Measurements from ENCODE around the gene PDZD2. TPM values are rescaled to one million over a fixed set of nuclear protein-coding genes. Genes with fewer than 3 reads are reported as not detected.
A peak's percentile ranks its signal among the peaks of the same experiment; 100 is the strongest.

Gene PDZD2
- total RNA-seq: 10 to 100 TPM in 1 of 2 donors, 1 to 10 TPM in 1; 6.6 to 14.6 TPM
- polyA plus RNA-seq (2013, experiment 1 of 2): 0.96 TPM
- polyA plus RNA-seq (2013, experiment 2 of 2): 0.75 TPM
- long read RNA-seq, experiment 1, partial matches to known transcripts: 2 of 3 reads
- long read RNA-seq, experiment 1, other reads (novel, unspliced or antisense): 1 of 3 reads
- long read RNA-seq, experiment 2, partial matches to known transcripts: 1 of 5 reads
- long read RNA-seq, experiment 2, other reads (novel, unspliced or antisense): 4 of 5 reads
- long read RNA-seq, experiment 3, partial matches to known transcripts: 7 of 9 reads
- long read RNA-seq, experiment 3, other reads (novel, unspliced or antisense): 2 of 9 reads
- long read RNA-seq, experiment 4: 0 reads

DNA sequence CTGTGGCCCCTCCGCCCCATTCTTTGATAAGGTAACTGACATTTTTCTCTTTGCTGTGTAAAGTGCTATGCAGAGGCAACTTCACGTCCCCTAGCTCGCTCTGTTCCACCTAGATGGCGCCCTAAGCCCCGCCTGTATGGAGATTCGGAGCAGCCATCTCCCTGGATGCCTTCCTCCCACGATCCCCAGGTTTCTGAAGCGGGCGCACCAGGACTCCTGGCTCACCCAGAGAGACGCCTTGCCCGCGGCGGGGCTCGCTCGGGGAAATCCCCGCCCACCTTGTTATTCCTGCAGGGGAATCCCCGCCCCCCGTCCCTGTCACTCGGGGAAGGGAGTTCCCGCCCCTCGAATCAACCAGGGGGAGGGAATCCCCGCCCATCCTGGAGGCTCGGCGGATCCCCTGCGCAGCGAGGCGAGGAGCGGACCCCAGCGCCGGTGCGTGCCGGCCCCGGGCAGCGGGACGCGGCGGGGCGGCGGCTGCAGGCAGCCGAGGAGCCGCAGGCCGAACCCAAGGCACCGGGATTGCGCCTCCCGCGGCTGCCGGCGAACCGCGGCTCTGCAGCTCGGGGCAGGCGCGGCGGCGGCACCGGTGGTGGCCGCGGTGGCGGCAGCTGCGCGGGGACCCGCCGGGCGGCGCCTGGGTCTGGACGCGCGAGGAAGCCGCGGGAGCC, at the start of gene PDZD2:
TSS of gene PDZD2 (plus strand) at position 384 of the 671 bp plus-strand sequence.
- H3K9ac ChIP-seq (ENCODE audit: extremely low read depth, low read length, poor library complexity, severe bottlenecking): peak within 1 kb of the TSS; percentile 52
- H3K27ac ChIP-seq (ENCODE audit: low read depth, low read length): no peak within 1 kb of the TSS

DNA sequence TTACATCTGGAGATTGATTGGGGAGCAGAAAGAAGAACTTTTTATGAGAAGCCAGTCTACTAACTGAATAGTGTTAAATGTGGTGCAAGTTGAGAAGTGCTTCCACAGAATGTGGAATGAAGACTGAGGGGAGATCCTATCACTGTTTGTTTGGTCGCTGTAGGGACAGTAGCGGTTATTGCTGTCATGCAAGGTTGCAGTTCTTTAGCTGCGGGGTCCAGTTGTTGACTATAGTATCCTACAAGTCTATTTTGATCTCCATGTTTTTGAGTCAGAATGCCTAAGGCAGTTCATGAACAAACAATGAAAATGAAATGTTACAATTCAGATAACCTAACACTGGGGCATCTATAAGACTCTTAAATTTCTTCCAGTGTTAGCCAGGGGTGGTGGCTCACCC, 45.3 kb upstream of the PDZD2 start:
- Mint-ChIP-seq H3K36me3 (ENCODE audit: low read depth) (no peaks in the 10 kb centered on the region), H3K27me3 (ENCODE audit: insufficient read depth) (no peaks in the 10 kb centered on the region), H3K27ac (no peak overlapping the region), H3K4me1 (peaks cover 2% of the 10 kb centered on the region), H3K4me3 (no peak overlapping the region), H3K9me3 (no peaks in the 10 kb centered on the region)
- DNase-seq: no peak
- no peaks in the 10 kb centered on the region for H3K36me3 ChIP-seq (ENCODE audit: control insufficient read depth, insufficient read depth, low read length)
- H3K27me3 ChIP-seq (ENCODE audit: control insufficient read depth, insufficient read depth, low read length, poor library complexity, severe bottlenecking): no peaks in the 10 kb centered on the region
- TF ChIP-seq, protein P1, sequence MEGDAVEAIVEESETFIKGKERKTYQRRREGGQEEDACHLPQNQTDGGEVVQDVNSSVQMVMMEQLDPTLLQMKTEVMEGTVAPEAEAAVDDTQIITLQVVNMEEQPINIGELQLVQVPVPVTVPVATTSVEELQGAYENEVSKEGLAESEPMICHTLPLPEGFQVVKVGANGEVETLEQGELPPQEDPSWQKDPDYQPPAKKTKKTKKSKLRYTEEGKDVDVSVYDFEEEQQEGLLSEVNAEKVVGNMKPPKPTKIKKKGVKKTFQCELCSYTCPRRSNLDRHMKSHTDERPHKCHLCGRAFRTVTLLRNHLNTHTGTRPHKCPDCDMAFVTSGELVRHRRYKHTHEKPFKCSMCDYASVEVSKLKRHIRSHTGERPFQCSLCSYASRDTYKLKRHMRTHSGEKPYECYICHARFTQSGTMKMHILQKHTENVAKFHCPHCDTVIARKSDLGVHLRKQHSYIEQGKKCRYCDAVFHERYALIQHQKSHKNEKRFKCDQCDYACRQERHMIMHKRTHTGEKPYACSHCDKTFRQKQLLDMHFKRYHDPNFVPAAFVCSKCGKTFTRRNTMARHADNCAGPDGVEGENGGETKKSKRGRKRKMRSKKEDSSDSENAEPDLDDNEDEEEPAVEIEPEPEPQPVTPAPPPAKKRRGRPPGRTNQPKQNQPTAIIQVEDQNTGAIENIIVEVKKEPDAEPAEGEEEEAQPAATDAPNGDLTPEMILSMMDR (conservative IDR thresholded peaks at IDR 0.05): no peak
- 96 to 100% methylated on average over 3 of the region's 3 CpGs for WGBS, 2 experiments (ENCODE audit: insufficient coverage in 1 of 2, insufficient read length in 1 of 2)
- H3K9ac ChIP-seq (ENCODE audit: extremely low read depth, low read length, poor library complexity, severe bottlenecking): no peak overlapping the region
- no peaks in the 10 kb centered on the region for H3K9me3 ChIP-seq (ENCODE audit: control insufficient read depth, low read length)
- no peak overlapping the region for H3K27ac ChIP-seq (ENCODE audit: low read depth, low read length)
- H3K4me1 ChIP-seq (ENCODE audit: control insufficient read depth, insufficient read depth, low read length): no peaks in the 10 kb centered on the region
- no peak overlapping the region for H3K4me3 ChIP-seq (ENCODE audit: low read length)

More for the DNA sequence above, at the start of gene PDZD2:
- Mint-ChIP-seq H3K27me3 (ENCODE audit: insufficient read depth) (no peaks in the 10 kb centered on the region), H3K27ac (peak within 1 kb of the TSS; percentile 78), H3K36me3 (ENCODE audit: low read depth) (no peaks in the 10 kb centered on the region), H3K4me3 (peak within 1 kb of the TSS; percentile 72), H3K4me1 (peaks cover 38% of the 10 kb centered on the region), H3K9me3 (no peaks in the 10 kb centered on the region)
- H3K27me3 ChIP-seq (ENCODE audit: control insufficient read depth, insufficient read depth, low read length, poor library complexity, severe bottlenecking): peaks cover 25% of the 10 kb centered on the region
- WGBS, 2 experiments (ENCODE audit: insufficient coverage in 1 of 2, insufficient read length in 1 of 2): 0 to 4% methylated on average over 5 to 70 of the region's 70 CpGs
- H3K9me3 ChIP-seq (ENCODE audit: control insufficient read depth, low read length): no peaks in the 10 kb centered on the region
- peaks cover 6% of the 10 kb centered on the region for H3K4me1 ChIP-seq (ENCODE audit: control insufficient read depth, insufficient read depth, low read length)
- H3K4me3 ChIP-seq (ENCODE audit: low read length): peak within 1 kb of the TSS; percentile 85
- DNase-seq: peak; percentile 92
- TF ChIP-seq, protein P1 (conservative IDR thresholded peaks at IDR 0.05): peak; percentile 52
- no peaks in the 10 kb centered on the region for H3K36me3 ChIP-seq (ENCODE audit: control insufficient read depth, insufficient read depth, low read length)

DNA sequence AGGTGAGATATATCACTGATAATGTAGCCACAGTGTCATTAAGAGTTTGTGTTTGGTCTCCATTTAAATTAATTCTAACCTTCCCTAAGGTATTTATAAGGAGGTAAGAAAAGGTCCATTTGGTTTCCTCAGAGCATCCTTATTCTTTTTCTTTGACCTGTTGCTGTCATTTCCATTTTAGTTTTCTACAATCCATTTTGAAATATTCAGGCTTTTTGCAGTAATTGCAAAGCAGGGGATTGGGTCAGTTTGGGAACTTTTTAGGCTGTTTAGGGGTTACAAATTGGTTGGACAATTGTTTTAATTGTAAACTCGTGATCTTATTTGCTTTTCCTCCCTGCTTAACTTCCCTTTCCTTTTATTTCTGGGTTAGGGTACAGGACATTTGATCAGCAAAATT, 42.6 kb upstream of the PDZD2 start:
- WGBS, 2 experiments (ENCODE audit: insufficient coverage in 1 of 2, insufficient read length in 1 of 2): 100% methylated on average over 1 of the region's 1 CpG; no CpG with 5 or more reads in 1 of the 2 experiments
- no peaks in the 10 kb centered on the region for H3K4me1 ChIP-seq (ENCODE audit: control insufficient read depth, insufficient read depth, low read length)
- no peak for DNase-seq
- Mint-ChIP-seq H3K27me3 (ENCODE audit: insufficient read depth) (no peaks in the 10 kb centered on the region), H3K27ac (no peak overlapping the region), H3K36me3 (ENCODE audit: low read depth) (no peaks in the 10 kb centered on the region), H3K4me3 (no peak overlapping the region), H3K4me1 (peaks cover 7% of the 10 kb centered on the region), H3K9me3 (no peaks in the 10 kb centered on the region)
- no peak overlapping the region for H3K4me3 ChIP-seq (ENCODE audit: low read length)
- H3K27ac ChIP-seq (ENCODE audit: low read depth, low read length): no peak overlapping the region
- TF ChIP-seq, protein P1 (conservative IDR thresholded peaks at IDR 0.05): no peak
- no peaks in the 10 kb centered on the region for H3K27me3 ChIP-seq (ENCODE audit: control insufficient read depth, insufficient read depth, low read length, poor library complexity, severe bottlenecking)
- no peak overlapping the region for H3K9ac ChIP-seq (ENCODE audit: extremely low read depth, low read length, poor library complexity, severe bottlenecking)
- no peaks in the 10 kb centered on the region for H3K9me3 ChIP-seq (ENCODE audit: control insufficient read depth, low read length)
- H3K36me3 ChIP-seq (ENCODE audit: control insufficient read depth, insufficient read depth, low read length): no peaks in the 10 kb centered on the region
